ENCODE results near the gene SNX32.
"Not testable (repeated sequence)": the region's sequence is repeated elsewhere in the genome, so short reads cannot be mapped to it uniquely, and the experiment has no call there.

The SNX32 gene

GRCh38 chr11:65832231-65832630, 1.5 kb upstream of the SNX32 start:
- not testable (repeated sequence) for DNase-seq

- no peak for DNase-seq
These were observed 439 bp downstream of the SNX32 start for GRCh38 chr11:65834202-65834601.

DNA sequence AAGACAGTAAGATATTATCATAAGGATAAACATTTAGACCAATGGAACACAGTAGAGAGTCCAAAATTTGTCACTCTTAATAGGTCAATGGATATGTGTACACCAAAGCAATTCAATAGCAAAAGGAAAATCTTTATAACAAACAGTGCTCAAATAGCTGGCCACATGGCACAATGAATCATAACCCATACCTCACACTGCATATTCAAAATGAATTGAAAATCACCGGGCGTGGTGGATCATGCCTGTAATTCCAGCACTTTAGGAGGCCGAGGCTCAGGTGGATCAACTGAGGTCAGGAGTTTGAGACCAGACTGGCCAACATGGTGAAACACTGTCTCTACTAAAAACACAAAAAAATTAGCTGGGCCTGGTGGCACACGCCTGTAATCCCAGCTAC, 8.4 kb downstream of the SNX32 start:
- no peak for DNase-seq

- no peak for DNase-seq
These were observed 10.0 kb downstream of the SNX32 start for GRCh38 chr11:65843811-65844210.

DNA sequence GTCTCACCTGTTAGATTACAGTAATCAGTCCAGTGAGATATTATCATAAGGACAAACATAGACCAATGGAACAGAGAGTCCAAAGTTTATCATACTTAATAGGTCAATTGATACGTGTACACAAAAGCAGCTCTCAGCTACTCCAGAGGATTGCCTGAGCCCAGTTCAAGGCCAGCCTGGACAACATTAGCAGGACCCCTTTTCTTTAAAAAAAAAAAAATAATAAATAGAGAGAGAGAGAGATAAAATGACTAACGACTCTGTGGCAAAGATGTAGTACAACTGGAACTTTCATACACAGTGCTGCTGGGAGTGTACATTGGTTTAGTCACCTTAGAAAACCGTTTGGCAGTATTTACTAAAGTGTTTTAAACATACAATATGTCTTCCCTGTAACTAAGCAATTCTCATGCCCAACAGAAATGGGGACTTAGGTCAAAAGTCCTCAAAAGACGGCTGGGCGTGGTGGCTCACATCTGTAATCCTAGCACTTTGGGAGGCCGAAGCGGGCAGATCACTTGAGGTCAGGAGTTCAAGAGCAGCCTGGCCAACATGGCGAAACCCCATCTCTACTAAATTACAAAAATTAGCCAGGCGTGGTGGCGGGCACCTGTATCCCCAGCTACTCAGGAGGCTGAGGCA, 10.6 kb downstream of the SNX32 start:
- DNase-seq = no peak

DNA sequence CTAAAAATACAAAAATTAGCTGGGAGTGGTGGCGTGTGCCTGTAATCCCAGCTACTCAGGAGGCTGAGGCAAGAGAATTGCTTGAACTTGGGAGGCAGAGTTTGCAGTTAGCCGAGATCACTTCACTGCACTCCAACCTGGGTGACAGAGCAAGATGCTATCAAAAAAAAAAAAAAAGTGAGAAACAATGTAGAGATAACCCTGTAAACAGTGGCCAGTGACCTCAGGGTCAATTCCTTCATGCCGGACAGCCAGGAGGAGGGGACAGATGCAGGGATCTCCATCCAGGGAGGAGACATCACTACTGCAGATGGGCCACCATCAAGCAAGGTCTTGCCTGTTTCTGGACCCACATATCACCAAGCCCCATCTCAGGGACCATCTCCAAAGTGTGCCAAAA, 14.0 kb downstream of the SNX32 start:
- no peak for DNase-seq

GRCh38 chr11:65848693-65849092, 14.9 kb downstream of the SNX32 start:
- not testable (repeated sequence) for DNase-seq

DNA sequence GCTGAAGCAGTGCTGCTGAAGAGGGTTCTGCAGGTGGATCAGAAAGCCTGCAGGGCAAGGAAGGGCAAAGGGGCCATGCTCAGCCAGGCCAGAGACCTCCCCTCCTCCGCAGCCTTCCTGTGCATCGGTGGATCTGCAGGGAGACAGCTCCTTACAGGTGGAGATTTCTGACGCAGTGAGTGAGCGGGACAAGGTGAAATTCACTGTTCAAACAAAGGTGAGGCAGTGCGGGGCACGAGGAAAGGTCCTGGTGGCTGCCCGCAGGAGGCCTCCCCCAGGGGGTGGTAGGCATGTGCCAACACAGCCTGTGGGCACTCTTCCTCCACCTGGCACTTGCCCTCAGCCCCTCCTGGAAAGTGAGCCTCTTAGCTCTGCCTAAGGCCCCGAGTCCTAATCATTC, 15.6 kb downstream of the SNX32 start:
- DNase-seq = no peak

GRCh38 chr11:65849771-65850216, 16.0 kb downstream of the SNX32 start:
- DNase-seq = no peak

- DNase-seq = no peak
These were observed 16.7 kb downstream of the SNX32 start for GRCh38 chr11:65850217-65851082.

DNA sequence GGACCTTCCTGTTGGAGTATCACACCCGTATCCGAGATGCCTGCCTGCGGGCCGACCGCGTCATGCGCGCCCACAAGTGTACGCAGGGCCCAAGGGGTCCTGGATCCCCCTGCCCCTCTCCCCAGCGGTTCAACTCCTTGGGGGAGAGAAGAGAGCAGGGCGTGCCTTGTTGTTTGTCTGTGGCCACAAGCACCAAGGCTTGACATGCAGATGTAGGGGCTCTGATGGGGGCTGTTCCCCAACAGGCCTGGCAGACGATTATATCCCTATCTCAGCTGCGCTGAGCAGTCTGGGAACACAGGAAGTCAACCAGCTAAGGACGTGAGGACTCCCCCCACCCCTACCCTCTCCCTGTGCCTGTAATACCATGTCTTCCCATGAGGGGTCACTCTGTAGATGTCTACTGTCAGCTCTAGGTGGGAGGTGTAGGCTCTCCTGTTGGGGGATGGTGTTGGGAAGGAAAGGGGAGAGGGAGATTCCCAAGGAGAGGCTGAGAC, 17.4 kb downstream of the SNX32 start:
- no peak for DNase-seq

- no peak for DNase-seq
These were observed 18.2 kb downstream of the SNX32 start for GRCh38 chr11:65851811-65852507.

DNA sequence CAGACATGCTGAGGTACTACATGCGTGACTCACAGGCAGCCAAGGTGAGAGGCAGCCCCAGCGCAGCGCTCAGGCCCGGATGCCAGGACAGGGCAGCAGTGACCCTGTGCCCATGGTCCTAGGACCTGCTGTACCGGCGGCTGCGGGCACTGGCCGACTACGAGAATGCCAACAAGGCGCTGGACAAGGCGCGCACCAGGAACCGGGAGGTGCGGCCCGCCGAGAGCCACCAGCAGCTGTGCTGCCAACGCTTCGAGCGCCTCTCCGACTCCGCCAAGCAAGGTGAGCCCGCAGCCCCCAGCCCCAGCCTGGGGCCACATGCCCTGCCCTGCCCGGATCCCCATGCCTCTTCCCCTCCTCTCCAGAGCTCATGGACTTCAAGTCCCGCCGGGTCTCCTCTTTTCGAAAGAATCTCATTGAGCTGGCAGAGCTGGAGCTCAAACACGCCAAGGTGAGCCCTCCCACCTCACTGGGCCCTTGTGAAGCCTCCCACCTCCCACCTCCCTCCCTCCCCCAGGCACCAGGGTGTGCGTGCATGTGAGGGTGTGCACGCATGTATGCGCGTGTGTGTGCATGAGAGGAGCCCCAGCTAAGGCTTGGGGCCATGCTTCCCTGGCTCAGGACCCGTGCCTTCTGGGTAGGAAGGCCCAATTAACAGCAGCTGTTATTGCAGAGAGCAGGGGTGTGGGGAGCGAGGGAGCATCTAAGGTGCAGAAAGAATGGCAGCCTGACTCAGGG, 18.9 kb downstream of the SNX32 start:
- DNase-seq = no peak

GRCh38 chr11:65853246-65853979, 19.6 kb downstream of the SNX32 start:
- DNase-seq = no peak

GRCh38 chr11:65854161-65854592, 20.4 kb downstream of the SNX32 start:
- DNase-seq = no peak

DNA sequence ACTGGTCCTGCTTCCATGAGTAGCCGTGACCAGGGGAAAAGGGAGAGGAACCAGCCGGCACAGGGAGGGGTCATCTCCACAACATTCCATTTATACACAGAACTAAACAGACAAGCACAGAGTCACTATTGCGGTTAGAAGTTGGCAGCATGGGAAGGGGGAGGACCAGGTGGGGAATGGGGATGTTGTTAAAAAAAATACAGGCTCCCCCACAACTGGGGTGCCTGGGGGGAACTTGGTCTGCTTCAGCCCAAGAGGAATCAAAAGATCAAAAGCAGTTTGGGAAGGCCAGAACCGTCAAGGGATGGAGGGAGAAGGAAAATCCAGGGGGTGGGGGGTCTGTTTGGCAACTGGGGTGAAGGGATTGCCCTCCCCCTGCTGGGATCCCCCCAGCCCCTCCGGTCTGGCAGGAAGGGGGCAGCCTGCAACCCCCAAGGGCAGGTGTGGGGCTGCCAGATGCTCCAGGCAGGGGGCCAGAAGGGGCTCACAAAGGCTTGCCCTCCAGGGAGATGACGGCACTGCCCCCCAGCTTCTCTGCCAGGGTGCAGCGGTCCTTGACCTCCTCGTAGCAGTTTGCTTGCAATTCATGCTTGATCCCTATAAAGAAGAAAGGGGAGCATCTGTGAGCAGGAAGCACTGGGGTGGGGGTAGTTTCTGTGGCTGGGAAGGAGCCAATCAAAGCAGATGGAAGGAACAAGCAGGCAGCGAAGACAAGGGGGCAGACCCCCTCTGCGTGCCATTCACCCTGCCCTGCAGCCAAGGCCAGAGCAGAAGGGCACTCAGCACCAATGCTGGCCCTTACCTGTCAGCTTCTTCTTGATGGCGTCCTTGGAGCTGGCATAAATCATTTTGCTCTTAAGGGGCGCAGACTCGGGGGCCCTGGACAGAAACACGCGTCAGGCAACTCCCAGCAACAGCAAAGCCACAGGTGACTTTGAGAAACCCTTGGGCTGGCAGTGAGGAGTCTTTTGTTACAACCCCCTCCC, 21.4 kb downstream of the SNX32 start:
- DNase-seq = no peak

DNA sequence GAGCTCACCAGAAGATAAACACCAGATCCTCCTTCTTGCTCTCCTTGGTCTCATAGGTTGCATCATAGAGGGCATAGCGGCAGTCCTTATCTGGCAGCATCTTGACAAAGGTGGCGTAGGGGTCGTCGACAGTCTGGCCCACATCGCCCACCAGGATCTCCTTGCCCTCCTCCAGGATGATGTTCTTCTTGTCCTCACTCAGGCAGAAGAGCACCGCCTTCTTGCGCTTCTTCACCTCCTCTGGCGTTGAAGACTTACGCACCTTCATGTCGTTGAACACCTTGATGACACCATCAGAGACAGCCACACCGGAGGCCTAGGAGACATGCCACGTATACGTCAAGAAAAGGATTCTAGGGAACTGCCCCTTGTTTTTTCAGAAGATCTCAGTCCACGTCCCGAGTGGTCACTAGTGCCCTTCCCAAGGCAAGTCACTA, 22.2 kb downstream of the SNX32 start:
- DNase-seq = no peak

DNA sequence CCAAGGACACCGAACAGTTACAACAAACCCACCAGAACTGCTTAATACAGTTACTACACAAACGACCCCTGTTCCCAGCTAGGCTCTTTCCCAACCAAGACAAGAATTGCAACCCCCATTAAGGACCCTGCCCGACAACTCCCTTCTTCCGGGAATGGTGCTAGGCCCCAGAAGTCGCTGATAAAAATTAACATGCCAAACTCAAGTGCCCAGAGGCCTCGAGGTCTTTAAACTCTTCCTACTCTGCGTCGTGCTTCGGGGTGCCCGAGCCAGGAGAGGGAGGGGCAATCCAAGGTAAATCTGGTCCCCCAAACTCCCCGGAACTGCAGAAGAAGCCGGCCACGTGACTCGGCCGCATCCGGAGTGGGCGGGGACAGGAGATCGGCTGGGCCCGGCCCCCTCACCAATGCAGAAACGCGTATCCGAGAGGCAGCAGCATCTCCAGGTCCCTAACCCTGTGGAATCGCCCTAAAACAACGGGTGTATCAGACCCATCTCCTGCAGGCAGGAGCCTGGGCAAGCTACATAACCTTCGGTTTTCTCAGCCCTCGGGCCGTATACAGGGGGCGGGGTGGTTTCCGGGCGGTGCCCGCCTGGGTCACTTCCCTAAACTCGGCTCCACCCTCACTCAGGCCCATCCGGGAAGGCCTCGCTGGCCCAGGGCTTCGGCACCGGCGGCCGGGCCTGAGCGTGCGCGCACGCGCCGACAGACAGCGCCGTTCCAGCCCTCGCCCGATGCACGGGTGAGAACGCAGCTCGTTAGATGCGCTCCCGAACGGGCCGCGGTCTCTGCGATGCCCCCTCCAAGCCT, 23.1 kb downstream of the SNX32 start:
- no peak for DNase-seq

DNA sequence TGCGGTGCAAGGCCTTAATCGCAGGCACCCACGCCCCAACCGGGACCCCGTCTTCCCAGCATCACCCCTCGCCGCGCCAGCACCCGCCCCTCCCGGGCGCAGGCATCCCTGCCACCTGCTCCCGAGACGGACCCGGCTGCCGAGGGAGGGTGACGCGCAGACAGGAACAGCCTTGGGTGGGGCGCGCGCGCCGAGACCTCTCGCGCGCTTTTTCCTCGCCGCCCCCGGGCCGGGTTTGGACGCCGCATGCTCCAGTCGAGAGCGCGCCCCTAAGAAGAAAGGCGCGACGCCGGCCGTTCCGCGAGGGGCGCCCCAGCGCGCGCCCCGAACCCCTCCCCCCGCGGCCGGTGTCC, 23.7 kb downstream of the SNX32 start:
- DNase-seq = no peak
